DMS53 (cell line): ENCODE data around the gene EPN3.

Experiments used
- DNase-seq: peaks from one replicate; lab custom pipeline; 2025; lab: John Stamatoyannopoulos, UW

Gene EPN3

DNA sequence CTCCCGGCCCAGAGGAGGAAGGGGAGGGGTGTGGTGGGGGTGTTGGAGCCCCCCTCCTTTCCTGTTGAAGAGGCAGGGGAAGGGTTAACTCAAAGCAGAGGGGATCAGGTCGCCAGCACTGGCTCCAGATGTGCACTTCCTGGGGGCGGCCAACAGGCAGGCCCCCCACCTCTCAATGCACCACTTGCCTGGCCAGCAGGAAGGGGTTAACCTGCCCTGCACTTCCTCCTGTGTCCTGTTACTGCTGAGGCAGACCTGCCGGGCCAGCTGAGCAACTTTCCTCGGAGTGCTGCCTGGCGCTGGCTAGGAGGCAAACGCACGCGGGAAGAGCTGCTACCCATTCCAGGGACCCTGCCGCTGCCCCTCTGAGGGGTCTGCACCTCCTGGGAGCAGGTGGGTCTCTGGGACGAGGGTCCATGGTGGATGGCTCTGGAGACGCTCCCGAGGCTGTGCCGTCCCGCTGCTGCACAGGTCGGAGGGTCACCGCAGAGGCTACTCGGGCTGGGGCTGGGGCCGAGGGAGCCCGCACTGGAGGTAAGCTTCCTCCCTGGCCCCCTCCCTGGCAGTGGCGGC, at the start of gene EPN3:
Gene EPN3, plus strand, starts transcription at position 284 of the 573 bp plus-strand sequence. CDS start 3,822 bp downstream, outside the sequence.
- DNase-seq, result peak; percentile 93

GRCh38 chr17:50483266-50483665, 49.3 kb upstream of the EPN3 start:
- no peak for DNase-seq

GRCh38 chr17:50484386-50485155, 48.0 kb upstream of the EPN3 start:
- DNase-seq, result no peak

DNA sequence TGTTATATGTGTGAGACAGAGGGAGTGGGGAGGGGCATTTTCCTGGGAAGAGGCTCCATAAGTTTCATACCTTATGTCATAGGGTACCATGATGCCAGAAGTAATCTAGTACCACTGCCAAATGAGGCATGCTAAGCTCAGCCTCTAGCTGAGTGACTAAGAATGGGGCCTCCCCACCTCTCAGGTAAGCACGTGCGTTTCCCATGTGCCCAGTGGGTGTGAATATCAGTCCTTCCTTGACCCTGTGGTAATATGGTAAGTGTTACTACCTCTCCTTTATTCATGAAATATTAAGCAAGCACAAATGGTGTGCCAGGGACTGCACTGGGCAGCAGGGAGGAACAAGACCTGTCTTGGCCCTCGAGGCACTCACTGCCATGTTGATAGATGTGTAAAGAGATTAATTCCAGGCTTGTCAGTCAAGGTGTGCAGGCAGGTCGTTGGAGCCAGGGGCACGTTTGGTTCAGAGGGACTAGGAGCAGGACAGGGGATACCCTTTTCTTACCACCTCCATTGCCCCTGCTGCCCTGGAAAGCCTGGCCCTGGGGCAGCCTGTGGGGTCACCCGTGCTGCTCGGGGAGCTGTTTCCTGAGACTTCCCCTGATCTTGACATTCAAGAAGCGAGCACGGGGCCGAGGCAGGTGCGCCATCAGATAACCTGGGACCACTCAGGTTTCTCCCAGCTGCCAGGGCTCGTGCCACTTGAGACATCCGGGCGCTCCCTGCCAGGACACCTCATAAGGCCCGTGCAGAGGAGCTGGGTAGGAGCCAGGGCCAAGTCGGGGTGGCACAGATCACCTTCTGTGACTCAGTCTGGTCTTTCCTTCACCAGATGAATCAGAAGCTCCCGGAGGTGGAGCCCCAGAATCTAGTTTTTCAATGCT, 45.1 kb upstream of the EPN3 start:
- no peak for DNase-seq

GRCh38 chr17:50488880-50489279, 43.7 kb upstream of the EPN3 start:
- DNase-seq, result no peak

GRCh38 chr17:50491505-50491904, 41.0 kb upstream of the EPN3 start:
- DNase-seq, result no peak

DNA sequence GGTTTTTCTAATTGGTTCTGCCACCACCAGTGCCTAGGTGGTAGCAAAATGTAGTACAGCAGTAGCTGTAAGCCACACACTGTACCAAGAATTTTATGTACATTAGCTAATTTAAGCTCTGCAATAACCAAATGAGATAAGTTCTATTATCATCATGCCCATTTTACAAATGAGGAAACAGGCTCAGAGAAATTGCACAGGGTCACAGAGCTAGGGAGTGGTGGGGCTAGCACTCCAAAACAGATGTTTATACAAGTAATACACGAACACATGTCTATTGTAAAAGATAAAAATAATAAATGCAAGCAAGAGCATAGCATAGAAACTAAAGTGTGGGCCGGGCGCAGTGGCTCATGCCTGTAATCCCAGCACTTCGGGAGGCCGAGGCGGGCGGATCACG, 40.3 kb upstream of the EPN3 start:
- DNase-seq, result no peak

DNA sequence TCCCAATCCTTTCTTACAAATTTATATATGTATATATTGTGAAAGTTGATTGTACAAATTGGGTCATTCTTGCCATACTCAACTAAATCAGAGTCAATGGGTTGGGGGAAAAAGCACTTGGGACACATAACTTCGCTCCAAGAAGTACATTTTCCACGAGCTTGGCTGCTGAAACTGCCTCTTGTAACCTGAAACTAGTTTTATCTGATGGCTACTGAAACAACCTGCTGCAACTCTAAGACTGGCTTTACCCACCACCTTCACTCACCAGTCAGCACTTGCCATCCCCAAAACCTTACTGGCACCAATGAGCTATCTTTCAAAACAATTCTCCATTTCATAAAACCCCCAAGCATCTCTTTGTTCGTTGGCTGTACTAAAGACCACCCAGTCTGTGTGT, 38.8 kb upstream of the EPN3 start:
- no peak for DNase-seq

GRCh38 chr17:50495217-50495823, 37.2 kb upstream of the EPN3 start:
- DNase-seq, result no peak

DNA sequence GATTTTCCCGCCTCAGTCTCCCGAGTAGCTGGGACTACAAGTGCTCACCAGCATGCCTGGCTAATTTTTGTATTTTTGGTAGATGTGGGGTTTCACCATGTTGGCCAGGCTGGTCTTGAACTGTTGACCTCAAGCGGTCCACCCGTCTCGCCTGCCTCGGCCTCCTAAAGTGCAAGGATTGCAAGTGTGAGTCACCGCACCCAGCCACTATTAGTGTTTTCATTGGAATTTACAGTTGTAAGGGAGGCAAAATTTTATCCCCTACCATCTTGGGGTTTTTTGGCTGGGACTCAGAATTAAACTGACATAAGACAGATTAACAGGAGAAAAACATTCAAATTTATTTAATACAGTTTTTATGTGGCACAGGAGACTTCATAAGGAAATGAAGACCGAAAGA, 36.6 kb upstream of the EPN3 start:
- no peak for DNase-seq

GRCh38 chr17:50498021-50498874, 34.3 kb upstream of the EPN3 start:
- peak; percentile 78 for DNase-seq

DNA sequence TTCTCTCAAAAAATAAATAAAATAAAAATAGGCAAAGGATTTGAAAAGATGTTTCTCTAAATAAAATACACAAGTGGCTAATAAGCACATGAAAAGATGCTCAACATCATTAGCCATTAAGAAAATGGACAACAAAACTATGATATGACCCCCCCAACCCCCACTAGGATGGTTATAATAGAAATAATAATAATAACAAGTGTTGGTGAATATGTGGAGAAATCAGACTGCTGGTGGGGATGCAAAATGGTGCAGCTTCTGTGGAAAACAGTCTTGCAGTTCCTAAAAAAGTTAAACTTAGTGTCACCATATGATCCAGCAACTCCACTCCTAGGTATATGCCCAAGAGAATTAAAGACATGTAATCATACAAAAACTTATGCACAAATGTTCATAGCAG, 33.3 kb upstream of the EPN3 start:
- no peak for DNase-seq

- DNase-seq, result no peak
Measured at GRCh38 chr17:50499721-50500120, 32.8 kb upstream of the EPN3 start.

GRCh38 chr17:50501054-50501453, 31.5 kb upstream of the EPN3 start:
- peak; percentile 71 for DNase-seq

DNA sequence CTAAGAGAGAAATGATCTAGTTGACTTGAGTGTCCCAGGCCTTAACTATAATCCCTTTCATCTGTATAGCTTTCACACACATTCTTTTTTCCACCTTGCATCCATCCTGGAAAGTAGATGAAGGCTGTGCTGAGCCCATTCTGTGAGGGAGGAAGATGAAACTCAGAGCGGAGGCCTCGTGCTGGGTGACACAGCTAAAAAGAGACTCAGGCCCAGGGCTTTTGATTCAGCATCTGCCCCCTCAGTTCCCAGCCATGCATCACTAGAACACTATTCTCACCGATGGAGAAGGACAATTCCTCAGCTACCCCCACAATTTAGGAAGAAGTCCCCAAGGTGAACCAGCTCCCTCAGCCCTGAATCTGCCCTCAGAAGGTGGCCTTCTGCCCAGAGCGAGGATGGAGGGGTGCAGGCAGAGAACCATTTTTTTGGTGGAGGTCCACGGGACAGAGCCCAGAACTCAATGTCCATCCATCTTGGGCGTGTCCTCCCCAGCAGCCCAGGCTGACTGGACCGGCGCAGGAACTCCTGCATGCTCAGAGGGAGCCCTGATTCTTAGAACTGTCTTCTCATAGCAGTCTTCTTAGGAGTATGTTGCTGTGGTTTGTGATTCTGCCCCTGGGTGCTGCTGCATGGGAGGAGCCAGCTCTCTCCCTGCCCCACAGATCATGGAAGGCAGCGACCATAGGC, 30.1 kb upstream of the EPN3 start:
- DNase-seq, result no peak

DNA sequence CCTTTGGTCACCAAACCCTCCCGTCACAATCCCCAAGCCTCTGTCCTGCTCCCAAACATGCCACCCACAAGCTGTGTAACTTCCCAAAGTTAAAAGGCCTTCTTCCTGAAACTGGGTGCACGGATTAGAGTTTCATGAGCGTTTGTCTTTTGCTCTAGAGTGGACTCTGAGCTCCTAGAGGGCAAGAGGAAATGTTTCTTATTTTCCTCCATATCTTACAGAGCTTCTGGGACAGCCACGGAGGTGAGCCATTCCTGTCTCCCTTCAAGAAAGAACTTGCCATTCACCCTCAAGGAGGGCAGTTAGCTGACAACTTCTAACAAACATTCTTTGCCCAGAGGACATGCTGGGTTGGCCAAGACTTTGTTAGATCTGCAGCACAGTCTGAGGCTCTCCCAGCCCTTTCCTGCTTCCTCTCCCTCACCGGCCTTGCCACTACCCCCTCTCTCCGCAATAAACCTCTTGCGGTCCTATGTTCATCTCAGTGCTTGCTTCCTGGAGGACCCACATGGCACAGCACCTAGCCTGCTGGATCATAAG, 26.9 kb upstream of the EPN3 start:
- no peak for DNase-seq

- DNase-seq, result no peak
Measured at GRCh38 chr17:50506298-50506697, 26.2 kb upstream of the EPN3 start.

GRCh38 chr17:50507871-50508572, 24.5 kb upstream of the EPN3 start, which contains the start of gene MYCBPAP:
TSS of gene MYCBPAP (plus strand) at chr17:50508439. CDS start at chr17:50508675, 236 bp downstream.
- DNase-seq, result peak; percentile 95

DNA sequence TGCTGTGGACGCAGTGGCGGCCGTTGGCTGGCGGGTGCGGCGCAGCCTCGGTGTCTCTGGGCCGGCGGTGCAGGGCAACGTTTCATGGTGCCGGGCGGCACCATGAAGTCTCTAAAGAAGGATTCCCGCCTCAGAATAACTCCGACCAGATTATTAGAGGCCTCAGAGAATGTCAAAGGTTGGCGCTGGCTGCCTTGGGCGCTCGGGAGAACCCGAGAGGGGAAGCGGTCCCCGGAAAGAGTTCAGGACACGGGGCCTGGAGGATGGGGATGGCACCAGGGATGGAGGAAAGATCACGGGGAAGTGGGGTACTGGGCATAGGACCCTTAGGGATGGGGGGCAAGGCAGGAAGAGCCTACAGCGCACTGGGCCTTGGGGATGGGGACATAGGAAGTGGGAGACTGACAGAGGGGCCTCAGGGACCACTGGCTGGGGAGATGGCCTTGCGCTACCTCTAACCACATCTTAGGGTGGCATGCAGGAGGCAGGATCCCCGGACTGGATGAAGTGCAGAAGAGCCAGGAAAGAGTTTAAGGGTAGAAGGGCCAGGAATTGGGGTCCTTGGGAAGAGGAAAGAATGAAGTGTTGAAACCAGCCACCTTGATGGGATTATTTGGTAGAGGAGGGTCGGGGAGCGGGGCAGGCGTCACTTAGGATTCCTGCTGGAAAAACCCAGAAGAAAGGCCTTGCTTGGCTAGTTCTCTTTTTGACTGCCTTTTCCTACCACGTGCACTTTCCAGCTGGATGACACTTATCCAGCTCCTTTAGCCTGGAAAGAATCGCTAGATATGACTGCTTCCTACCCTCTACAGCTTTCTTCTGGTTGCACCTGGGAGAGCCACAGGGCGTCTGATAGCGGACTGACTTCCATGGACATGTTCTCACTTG, 23.7 kb upstream of the EPN3 start:
- DNase-seq, result peak; percentile 40
